Measurements from ENCODE around the gene CDC42BPG. TPM values are rescaled to one million over a fixed set of nuclear protein-coding genes. Genes with fewer than 3 reads are reported as not detected.

The CDC42BPG gene
- total and polyA plus RNA-seq, 2 donors (not counting 1 experiment from before 2014, with no cell fraction given), result 0.03 to 0.33 TPM

DNA sequence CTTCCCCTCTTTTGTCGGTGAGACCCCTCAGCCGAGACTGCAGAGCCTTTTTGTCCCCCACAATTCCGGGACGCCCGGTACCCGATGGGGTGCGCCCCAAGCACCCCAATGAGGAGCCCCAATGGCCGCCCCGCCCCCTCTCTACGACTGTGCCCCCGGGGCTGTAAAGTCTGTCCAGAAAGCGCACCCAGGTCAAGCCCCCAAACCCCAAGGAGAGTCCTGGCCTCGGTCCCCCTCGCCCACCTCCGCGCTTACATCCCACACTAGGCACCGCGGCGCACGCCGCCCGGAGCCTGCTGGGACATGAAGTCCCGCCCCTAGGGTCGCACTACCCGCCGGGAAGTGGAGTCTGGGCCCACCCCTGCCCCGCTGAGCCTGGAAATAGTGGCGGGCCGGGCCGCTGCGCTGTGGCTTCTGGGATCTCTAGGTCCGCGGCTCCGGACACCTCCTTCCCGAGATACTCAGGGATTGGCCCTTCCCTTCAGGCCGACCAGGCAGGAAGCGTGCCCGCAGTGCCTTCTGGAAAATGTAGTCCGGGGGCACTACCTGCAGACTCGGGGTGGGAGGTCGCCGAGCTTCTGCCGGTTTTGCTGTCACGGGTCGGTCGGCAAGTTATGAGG, 34.1 kb downstream of the CDC42BPG start, which contains the start of gene MEN1:
Gene MEN1, minus strand, starts transcription at position 281 of the 620 bp plus-strand sequence. CDS start 442 bp downstream, outside the sequence.
- H3K79me2 ChIP-seq (ENCODE audit: control insufficient read depth, insufficient read depth, low read length), result no peaks in the 10 kb centered on the region
- no peaks in the 10 kb centered on the region for H4K20me1 ChIP-seq (ENCODE audit: control insufficient read depth, extremely low read depth, insufficient read depth, low read length)
- no peaks in the 10 kb centered on the region for H3K27me3 ChIP-seq (ENCODE audit: control insufficient read depth, insufficient read depth, low read length)
- H3K9me3 ChIP-seq (ENCODE audit: control insufficient read depth, insufficient read depth, low read depth, low read length), result no peaks in the 10 kb centered on the region
- H2AFZ ChIP-seq (ENCODE audit: low read length), result peak within 1 kb of the TSS; percentile 92
- TF ChIP-seq, protein P1, sequence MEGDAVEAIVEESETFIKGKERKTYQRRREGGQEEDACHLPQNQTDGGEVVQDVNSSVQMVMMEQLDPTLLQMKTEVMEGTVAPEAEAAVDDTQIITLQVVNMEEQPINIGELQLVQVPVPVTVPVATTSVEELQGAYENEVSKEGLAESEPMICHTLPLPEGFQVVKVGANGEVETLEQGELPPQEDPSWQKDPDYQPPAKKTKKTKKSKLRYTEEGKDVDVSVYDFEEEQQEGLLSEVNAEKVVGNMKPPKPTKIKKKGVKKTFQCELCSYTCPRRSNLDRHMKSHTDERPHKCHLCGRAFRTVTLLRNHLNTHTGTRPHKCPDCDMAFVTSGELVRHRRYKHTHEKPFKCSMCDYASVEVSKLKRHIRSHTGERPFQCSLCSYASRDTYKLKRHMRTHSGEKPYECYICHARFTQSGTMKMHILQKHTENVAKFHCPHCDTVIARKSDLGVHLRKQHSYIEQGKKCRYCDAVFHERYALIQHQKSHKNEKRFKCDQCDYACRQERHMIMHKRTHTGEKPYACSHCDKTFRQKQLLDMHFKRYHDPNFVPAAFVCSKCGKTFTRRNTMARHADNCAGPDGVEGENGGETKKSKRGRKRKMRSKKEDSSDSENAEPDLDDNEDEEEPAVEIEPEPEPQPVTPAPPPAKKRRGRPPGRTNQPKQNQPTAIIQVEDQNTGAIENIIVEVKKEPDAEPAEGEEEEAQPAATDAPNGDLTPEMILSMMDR (conservative IDR thresholded peaks at IDR 0.05 in 1 of 2, IDR thresholded peaks at IDR 0.05 in 1 of 2; ENCODE audit: low read depth in 1 of 2, low read length in 2 of 2), result no peak
- no peak for TF ChIP-seq EZH2 (IDR thresholded peaks at IDR 0.05; ENCODE audit: low read length, missing control alignments)
- DNase-seq (ENCODE audit: low read depth in 2 of 2), result peak; percentile 94 to 95
- H3K4me2 ChIP-seq (ENCODE audit: extremely low read depth, insufficient read depth, low read length), result peak within 1 kb of the TSS; percentile 94
- H3K4me1 ChIP-seq (ENCODE audit: control insufficient read depth, extremely low read depth, insufficient read depth, low read length), result peaks cover 5% of the 10 kb centered on the region
- H3K36me3 ChIP-seq (ENCODE audit: control insufficient read depth, insufficient read depth, low read length), result peaks cover 4% of the 10 kb centered on the region
- H3K4me3 ChIP-seq (replicated peaks in 1 of 4; ENCODE audit: control extremely low read depth in 1 of 4, insufficient read depth in 1 of 4, low read depth in 3 of 4, low read length in 4 of 4), result peak within 1 kb of the TSS; percentile 72 to 99 (median 83)
- peak within 1 kb of the TSS; percentile 59 for H3K9ac ChIP-seq (ENCODE audit: insufficient read depth, low read length)
- H3K27ac ChIP-seq (ENCODE audit: insufficient read depth, low read length), result peak within 1 kb of the TSS; percentile 57

DNA sequence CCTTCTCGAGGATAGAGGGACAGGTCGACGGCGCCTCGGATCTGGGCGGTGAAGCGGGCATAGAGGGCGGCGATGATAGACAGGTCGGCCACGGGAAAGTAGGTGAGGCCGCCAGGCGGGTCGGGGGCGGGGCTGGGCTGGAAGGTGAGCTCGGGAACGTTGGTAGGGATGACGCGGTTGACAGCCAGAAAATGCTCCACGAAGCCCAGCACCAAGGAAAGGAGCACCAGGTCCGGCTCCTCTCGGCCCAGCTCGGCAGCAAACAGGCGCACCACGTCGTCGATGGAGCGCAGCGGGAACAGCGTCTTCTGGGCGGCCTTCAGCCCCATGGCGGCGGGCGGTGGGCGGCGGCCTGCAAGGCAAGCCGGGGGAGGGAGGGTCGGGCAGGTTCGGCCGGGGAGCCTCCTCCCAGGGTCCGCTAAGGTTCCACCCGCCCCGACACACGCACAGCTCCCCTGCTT, 34.6 kb downstream of the CDC42BPG start:
- H3K4me1 ChIP-seq (ENCODE audit: control insufficient read depth, extremely low read depth, insufficient read depth, low read length), result peaks cover 5% of the 10 kb centered on the region
- H3K9me3 ChIP-seq (ENCODE audit: control insufficient read depth, insufficient read depth, low read depth, low read length), result no peaks in the 10 kb centered on the region
- H2AFZ ChIP-seq (ENCODE audit: low read length), result peak overlapping the region; percentile 77
- H3K27ac ChIP-seq (ENCODE audit: insufficient read depth, low read length), result peak overlapping the region; percentile 57
- H4K20me1 ChIP-seq (ENCODE audit: control insufficient read depth, extremely low read depth, insufficient read depth, low read length), result no peaks in the 10 kb centered on the region
- H3K9ac ChIP-seq (ENCODE audit: insufficient read depth, low read length), result peak overlapping the region; percentile 59
- no peaks in the 10 kb centered on the region for H3K79me2 ChIP-seq (ENCODE audit: control insufficient read depth, insufficient read depth, low read length)
- H3K36me3 ChIP-seq (ENCODE audit: control insufficient read depth, insufficient read depth, low read length), result peaks cover 4% of the 10 kb centered on the region
- peak in 1 of 2 donors; percentile 14 for DNase-seq (ENCODE audit: low read depth in 2 of 2)
- TF ChIP-seq EZH2 (IDR thresholded peaks at IDR 0.05; ENCODE audit: low read length, missing control alignments), result no peak
- TF ChIP-seq, protein P1 (conservative IDR thresholded peaks at IDR 0.05 in 1 of 2, IDR thresholded peaks at IDR 0.05 in 1 of 2; ENCODE audit: low read depth in 1 of 2, low read length in 2 of 2), result no peak
- H3K27me3 ChIP-seq (ENCODE audit: control insufficient read depth, insufficient read depth, low read length), result no peaks in the 10 kb centered on the region
- H3K4me2 ChIP-seq (ENCODE audit: extremely low read depth, insufficient read depth, low read length), result peak overlapping the region; percentile 94
- peak overlapping the region; percentile 72 to 99 (median 83) for H3K4me3 ChIP-seq (replicated peaks in 1 of 4; ENCODE audit: control extremely low read depth in 1 of 4, insufficient read depth in 1 of 4, low read depth in 3 of 4, low read length in 4 of 4)

DNA sequence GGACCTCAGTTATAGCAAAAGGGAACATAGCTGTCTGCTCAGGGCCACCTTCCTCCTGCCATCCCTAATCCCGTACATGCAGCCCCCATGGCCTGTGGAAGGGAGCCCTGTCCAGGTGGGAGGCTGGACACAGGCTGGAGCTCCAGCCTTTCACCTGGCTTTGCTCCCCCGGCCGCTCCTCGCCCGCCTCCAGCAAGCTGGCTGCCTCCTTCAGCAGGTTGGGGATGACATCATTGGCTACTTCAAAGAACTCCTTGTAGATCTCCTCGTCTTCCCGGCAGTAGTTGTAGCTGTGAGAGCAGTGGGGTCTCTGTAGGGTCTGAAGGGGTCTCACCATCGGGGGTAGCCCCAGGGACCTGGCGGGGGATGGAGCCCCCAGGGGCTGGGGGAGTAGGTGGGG, 39.0 kb downstream of the CDC42BPG start:
- Histone ChIP-seq H3K79me2 (ENCODE audit: control insufficient read depth, insufficient read depth, low read length) (no peaks in the 10 kb centered on the region), H2AFZ (ENCODE audit: low read length) (no peak overlapping the region), H3K27me3 (ENCODE audit: control insufficient read depth, insufficient read depth, low read length) (no peaks in the 10 kb centered on the region), H3K27ac (ENCODE audit: insufficient read depth, low read length) (no peak overlapping the region), H4K20me1 (ENCODE audit: control insufficient read depth, extremely low read depth, insufficient read depth, low read length) (no peaks in the 10 kb centered on the region), H3K4me2 (ENCODE audit: extremely low read depth, insufficient read depth, low read length) (no peak overlapping the region), H3K9ac (ENCODE audit: insufficient read depth, low read length) (no peak overlapping the region), H3K4me3 (replicated peaks in 1 of 4; ENCODE audit: control extremely low read depth in 1 of 4, insufficient read depth in 1 of 4, low read depth in 3 of 4, low read length in 4 of 4) (no peak overlapping the region), H3K36me3 (ENCODE audit: control insufficient read depth, insufficient read depth, low read length) (peaks cover 6% of the 10 kb centered on the region), H3K9me3 (ENCODE audit: control insufficient read depth, insufficient read depth, low read depth, low read length) (no peaks in the 10 kb centered on the region), H3K4me1 (ENCODE audit: control insufficient read depth, extremely low read depth, insufficient read depth, low read length) (peaks cover 12% of the 10 kb centered on the region)
- no peak for DNase-seq (ENCODE audit: low read depth in 2 of 2)
- no peak for TF ChIP-seq EZH2 (IDR thresholded peaks at IDR 0.05; ENCODE audit: low read length, missing control alignments)
- TF ChIP-seq, protein P1 (conservative IDR thresholded peaks at IDR 0.05 in 1 of 2, IDR thresholded peaks at IDR 0.05 in 1 of 2; ENCODE audit: low read depth in 1 of 2, low read length in 2 of 2), result no peak
